Esophagus (tissue), 2 donors: ENCODE data around the gene FNDC1. TPM values are rescaled to one million over a fixed set of nuclear protein-coding genes. Genes with fewer than 3 reads are reported as not detected.

Experiments
- polyA plus RNA-seq, 2 donors: library from polyadenylated mRNA; stranded (reverse); fragments of 200-250 nt; gene quantifications; one replicate each; pipeline ENCODE4 v1.2.3, GENCODE V29; 2013
- donor health status: healthy with polysubstance abuse.
- donor health status: Bipolar disorder and iron deficiency.

Gene FNDC1
- polyA plus RNA-seq, 2 donors = 0.01 to 0.02 TPM

Other genes starting within 250 kb of the FNDC1 start
- gene RSPH3, start 169.2 kb upstream of the FNDC1 start, polyA plus RNA-seq = 1 to 10 TPM; 6.1 to 6.3 TPM
- gene TAGAP, start 124.4 kb upstream of the FNDC1 start, polyA plus RNA-seq = under 1 TPM; 0.59 to 0.76 TPM